ENCODE measurements around the gene PRKCB.
"Not testable (repeated sequence)": the region's sequence is repeated elsewhere in the genome, so short reads cannot be mapped to it uniquely, and the experiment has no call there.

Gene PRKCB

GRCh38 chr16:24174957-24175356 lies 339.2 kb downstream of the PRKCB start:
- DNase-seq (ENCODE audit: low spot score), result no peak

DNA sequence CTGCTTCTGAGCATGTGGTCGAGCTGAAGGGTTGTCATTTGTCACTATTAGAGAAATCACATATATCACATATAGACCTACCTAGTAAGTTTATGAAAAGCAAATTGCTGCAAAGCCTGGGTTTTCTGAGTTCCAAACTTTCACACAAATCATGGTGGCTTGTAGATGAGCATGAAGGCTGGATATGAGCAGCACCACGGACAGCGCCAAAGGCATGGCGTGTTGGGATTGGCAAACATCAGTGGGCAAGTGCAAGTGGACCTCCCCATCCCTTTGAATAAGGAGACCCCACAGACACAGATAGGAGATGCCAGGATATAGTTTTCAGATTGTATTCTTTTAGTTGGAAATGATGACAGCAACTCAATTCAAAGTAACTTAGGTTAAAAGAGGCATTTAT lies 342.7 kb downstream of the PRKCB start:
- no peak for DNase-seq (ENCODE audit: low spot score)

DNA sequence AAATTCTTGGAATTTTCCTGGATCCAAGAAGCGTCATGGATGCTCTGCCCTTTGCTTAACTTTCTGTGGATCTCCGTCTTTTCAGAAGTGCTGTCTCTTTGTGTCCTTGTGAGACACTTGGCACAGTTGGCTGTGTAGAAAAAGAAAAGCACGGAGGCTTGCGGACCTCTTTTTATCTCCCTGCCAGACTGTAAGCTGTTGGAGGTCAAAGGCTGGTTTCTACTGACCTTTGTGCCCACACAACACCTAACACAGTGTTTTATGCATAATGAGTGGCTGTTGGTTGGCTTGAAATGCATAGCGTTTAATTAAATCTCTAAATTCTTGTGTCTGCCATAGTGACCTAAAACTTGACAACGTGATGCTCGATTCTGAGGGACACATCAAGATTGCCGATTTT lies 344.7 kb downstream of the PRKCB start:
- DNase-seq (ENCODE audit: low spot score), result no peak

GRCh38 chr16:24188021-24188542 lies 352.3 kb downstream of the PRKCB start:
- no peak for DNase-seq (ENCODE audit: low spot score)

DNA sequence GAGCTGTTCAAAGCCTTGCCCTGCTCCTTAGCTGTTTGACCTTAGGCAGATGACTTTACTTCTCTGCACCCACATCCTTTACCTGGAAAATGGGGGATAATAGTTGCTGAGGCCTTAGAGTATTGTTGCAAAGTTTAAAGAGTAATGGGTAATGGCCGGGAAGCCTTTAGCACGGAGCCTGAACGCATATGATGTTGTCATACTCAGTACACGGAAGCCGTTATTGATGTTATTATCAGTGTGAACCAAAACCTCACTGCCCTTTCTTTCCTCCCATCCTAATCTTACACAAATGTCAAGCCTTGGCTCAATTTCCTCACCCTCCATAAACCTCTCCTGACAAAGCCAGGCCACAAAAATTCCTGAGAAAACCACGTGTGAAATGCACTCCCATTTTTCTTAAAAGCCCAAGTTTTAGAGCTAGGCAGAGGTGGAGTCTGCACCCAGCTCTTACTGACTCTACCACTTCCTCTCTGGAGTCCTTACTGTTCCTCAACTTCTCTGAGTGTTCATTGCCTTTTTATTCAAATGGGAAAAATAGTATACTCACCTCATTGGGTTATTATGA lies 353.1 kb downstream of the PRKCB start:
- peak; percentile 25 for DNase-seq (ENCODE audit: low spot score)

- peak; percentile 85 for DNase-seq (ENCODE audit: low spot score)
Observed at GRCh38 chr16:24189941-24190340, 354.2 kb downstream of the PRKCB start.

DNA sequence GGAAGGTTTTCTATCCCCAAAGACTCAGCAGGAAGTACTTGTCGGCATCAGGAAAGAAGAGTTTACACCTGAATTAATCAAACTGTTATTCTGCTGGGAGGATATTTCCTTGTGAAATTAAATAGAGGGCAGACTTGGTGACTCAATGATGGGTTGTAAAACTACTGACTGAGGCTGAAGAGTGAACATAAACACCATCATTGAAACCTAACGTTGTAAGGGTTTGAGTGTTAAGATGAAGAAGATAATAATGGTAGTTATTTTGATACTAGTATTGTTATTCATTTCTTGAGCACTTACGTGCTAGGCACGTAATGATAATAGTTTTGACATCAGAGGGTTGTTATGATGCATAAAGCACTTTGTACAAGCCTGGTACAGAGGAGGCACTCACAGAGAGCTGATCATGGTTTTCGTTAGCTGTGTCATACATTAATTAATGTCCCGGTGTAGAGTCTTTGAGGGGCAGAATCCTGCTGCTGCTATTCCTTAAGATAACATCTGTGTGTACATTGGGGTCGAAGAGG lies 356.2 kb downstream of the PRKCB start:
- peak; percentile 42 for DNase-seq (ENCODE audit: low spot score)

- no peak for DNase-seq (ENCODE audit: low spot score)
Observed at GRCh38 chr16:24195221-24195620, 359.4 kb downstream of the PRKCB start.

GRCh38 chr16:24198807-24199533 lies 363.2 kb downstream of the PRKCB start:
- DNase-seq (ENCODE audit: low spot score), result no peak

DNA sequence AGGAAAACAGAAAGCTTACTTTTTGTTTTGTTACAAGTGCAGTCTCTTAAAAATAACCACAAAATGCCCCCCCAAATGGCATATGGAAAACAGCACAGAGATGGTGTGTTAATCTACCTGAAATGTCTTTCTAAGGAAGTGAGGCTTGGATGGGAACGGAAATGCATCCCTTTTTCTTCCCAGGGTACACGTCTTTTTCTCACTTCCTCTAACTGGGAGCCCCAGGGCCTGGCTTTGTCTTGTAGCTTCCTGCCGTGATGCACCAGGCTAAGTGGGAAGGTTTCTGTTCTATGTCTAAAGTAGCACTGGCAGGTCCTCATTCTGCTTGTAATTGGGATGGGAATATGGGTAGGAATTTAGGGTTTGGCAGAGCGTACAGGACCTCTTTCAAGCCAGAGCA lies 367.9 kb downstream of the PRKCB start:
- DNase-seq (ENCODE audit: low spot score), result no peak

DNA sequence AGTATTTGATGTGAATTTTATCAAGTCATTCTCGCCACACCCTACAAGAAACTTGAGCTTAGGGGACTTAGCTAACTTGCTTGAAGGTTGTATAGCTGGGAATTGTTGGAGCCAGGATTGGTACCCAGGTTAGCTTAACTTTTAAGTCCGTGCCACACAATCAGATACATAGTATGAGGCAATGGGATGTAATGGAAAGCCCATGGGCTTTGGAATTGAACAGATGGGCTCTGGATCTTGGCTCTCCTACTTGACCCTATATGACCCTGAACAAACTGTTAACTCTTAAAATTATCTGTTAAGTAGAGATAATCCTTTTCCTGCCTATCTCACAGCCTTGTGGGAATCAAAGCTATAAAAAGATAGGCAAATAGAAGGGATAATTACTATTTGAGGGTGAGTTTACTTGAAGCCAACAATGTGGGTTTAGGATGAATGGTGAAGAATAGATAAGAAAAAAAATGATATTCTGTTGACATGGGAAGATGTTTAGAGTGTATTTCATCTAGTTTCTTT lies 368.4 kb downstream of the PRKCB start:
- DNase-seq (ENCODE audit: low spot score), result no peak

GRCh38 chr16:24206926-24207325 lies 371.1 kb downstream of the PRKCB start:
- DNase-seq (ENCODE audit: low spot score), result no peak

GRCh38 chr16:24208710-24209109 lies 372.9 kb downstream of the PRKCB start:
- DNase-seq (ENCODE audit: low spot score), result no peak

DNA sequence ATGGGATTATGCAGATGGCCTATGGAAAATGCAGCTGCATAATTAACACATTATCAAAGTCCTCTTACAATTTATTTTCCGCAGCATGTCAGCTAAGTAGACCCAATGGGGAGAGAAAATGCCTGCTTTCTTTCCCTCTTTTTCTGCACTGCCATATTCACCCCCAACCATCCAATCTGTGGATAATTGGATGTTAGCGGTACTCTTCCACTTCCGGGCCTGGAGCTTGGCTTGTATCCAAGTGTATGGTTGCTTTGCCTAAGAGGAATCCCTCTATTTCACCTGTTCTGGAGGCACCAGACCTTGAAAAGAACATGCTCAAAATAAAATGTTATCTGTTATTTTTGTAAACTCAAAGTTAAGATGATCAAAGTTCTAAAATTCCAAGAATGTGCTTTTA lies 379.2 kb downstream of the PRKCB start:
- no peak for DNase-seq (ENCODE audit: low spot score)

GRCh38 chr16:24216961-24217360 lies 381.2 kb downstream of the PRKCB start:
- DNase-seq (ENCODE audit: low spot score), result no peak

DNA sequence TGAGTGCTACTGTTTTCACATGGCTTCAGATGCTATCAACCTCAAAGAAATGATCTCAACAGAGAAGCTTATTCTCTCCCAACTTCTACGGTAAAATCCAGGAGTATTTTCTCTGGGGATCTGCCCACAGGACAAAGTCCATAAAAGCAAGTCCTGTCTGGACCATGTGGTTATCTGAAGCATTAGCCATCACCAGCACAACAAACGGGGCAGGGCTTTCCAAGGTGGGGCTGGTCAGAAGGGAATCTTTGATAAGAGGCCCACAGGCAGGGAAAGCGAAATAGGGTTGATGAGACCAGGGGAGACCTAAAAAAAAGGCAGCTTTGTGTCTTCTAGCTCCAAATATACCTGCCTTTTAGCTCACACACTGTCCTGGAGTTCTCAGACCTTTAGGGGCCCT lies 381.7 kb downstream of the PRKCB start:
- DNase-seq (ENCODE audit: low spot score), result no peak

GRCh38 chr16:24218299-24218698 lies 382.5 kb downstream of the PRKCB start:
- DNase-seq (ENCODE audit: low spot score), result no peak

DNA sequence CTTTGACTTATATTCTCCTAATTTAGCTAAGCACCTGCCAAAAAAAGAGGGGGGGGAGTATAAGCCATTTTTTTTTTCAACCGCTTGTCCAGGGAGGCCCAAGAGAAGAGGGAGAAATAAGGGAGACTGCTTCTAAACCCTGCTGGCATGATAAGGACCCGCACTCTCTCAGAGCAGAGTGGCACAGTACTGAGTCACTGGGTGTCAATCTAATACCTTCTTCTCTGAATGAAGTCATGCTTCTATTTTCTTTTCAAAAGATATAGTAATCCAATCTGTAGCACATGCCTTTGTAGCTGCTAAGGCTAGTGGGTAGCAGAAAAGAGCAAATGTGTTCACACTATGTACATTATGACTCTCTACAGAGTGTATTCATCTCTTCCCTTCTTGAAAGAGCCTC lies 385.4 kb downstream of the PRKCB start:
- no peak for DNase-seq (ENCODE audit: low spot score)

DNA sequence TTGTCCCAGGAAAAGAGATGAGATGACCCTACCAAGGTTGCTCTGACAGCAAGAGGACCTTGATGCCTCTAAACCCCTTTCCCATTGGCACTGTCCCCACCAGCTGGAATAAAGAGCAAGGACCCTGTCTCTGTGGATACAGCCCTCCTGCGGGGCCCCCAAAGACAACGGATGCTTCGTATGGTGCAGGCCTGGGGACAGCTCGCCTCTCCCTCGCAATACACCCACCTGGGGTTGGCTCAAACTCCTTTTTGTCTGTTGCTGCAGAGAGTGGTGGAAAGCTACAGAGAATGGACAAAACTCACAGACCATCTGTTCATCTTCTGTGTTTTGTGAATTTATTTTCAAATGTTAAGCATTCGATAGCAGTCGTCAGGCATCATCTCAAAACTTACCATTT lies 392.7 kb downstream of the PRKCB start:
- DNase-seq (ENCODE audit: low spot score), result no peak

DNA sequence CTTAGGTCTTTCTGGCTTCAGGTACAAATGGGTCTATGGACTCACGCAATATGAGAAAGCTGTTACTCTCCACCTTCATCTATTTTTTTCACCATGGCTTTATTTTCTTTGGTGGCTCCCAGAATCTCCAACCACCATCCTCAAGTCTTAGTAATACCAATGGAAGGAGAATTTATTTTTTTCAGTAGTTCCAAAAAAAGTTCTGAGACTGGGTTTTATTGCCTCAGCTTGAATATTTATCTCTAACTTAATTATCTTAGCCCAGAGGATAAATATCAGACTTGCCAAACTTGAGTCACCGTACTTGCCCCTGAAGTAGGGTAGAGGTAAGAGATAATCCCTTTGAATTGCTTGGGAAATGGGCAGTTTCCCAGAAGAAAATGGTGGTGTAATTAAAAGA lies 397.2 kb downstream of the PRKCB start:
- DNase-seq (ENCODE audit: low spot score), result no peak

- no peak for DNase-seq (ENCODE audit: low spot score)
Observed at GRCh38 chr16:24234737-24235136, 399.0 kb downstream of the PRKCB start.

GRCh38 chr16:24235806-24236205 lies 400.0 kb downstream of the PRKCB start:
- no peak for DNase-seq (ENCODE audit: low spot score)

- not testable (repeated sequence) for DNase-seq (ENCODE audit: low spot score)
Observed at GRCh38 chr16:24238846-24239245, 403.1 kb downstream of the PRKCB start.

Measured in activated CD4-positive, alpha-beta T cell treated with anti-CD3 and anti-CD28 coated beads, Interleukin-2, Interleukin-4, amounts not matched to agents 100 ng/mL and 50 ng/mL, durations not matched to agents 16 hours and 8 hours (primary cell).